H1 (cell line): Measurements from ENCODE around the gene GNAI1.

ENCODE experiments used
- POLR2A ChIP-seq, 2 experiments: IDR thresholded peaks; 1 replicate in 1 of 2; 2 replicates in 1 of 2; pipeline ENCODE4 v1.6.1; 2011; ENCODE audit warnings: low read depth in 2 of 2, low read length in 2 of 2, mild to moderate bottlenecking in 2 of 2; ENCODE audit errors: control extremely low read depth in 1 of 2
- RBBP5 ChIP-seq: IDR thresholded peaks from 2 replicates; pipeline ENCODE4 v1.7.1; 2012; ENCODE audit warnings: low read depth, mild to moderate bottlenecking, inconsistent platforms, low read length, moderate library complexity, borderline replicate concordance

GRCh38 chr7:80105701-80106408, 28.8 kb upstream of the GNAI1 start:
- TF ChIP-seq RBBP5: no peak
- no peak for TF ChIP-seq POLR2A (IDR thresholded peaks at IDR 0.05; ENCODE audit: control extremely low read depth in 1 of 2, low read depth in 2 of 2, low read length in 2 of 2)
